Activated CD8-positive, alpha-beta memory T cell treated with anti-CD3 and anti-CD28 coated beads for 36 hours (primary cell): ENCODE measurements around the gene SSTR3. TPM values are rescaled to one million over a fixed set of nuclear protein-coding genes. Genes with fewer than 3 reads are reported as not detected.

ENCODE experiments used
- CTCF ChIA-PET: fragments of 350-600 bp; sonication (Branson Sonifier 250); formaldehyde crosslinking; loops from one replicate; lab custom pipeline; 2021; ENCODE audit warnings: antibody characterized with exemption; lab: Charles Lee
- POLR2A ChIA-PET: fragments of 350-600 bp; sonication (Branson Sonifier 250); formaldehyde crosslinking; loops from one replicate; lab custom pipeline; 2021; ENCODE audit warnings: antibody characterized with exemption; lab: Charles Lee
- total RNA-seq, 2 experiments: library from RNA; stranded (reverse); gene quantifications; one replicate each; pipeline ENCODE4 v1.2.3, GENCODE V29; 2021

The SSTR3 gene
- total RNA-seq, 2 experiments from 2014 or later = 0.46 to 0.65 TPM

- CTCF ChIA-PET = interaction anchor here (0.9 to 9.3 kb wide), 12 partner anchors 8 to 144 kb away, joined by 3 to 119 read pairs (median 4); partner anchors contain the start of gene IL2RB
- POLR2A ChIA-PET = interaction anchor here (0.6 to 9.3 kb wide), 13 partner anchors 11 to 629 kb away, joined by 3 to 161 read pairs (median 5); partner anchors contain the start of genes IL2RB and RAC2
These were observed 49.8 kb downstream of the SSTR3 start for GRCh38 chr22:37162221-37163095.

- CTCF ChIA-PET = interaction anchor here (0.9 to 9.3 kb wide), 7 partner anchors 9 to 82 kb away, joined by 3 to 119 read pairs (median 12); partner anchors contain the start of gene IL2RB
These were observed 50.8 kb downstream of the SSTR3 start for GRCh38 chr22:37161443-37161842.

GRCh38 chr22:37160027-37160426 lies 52.2 kb downstream of the SSTR3 start:
- CTCF ChIA-PET = interaction anchor here (5.0 to 9.3 kb wide), 2 partner anchors 12 to 38 kb away, joined by 79 to 119 read pairs; partner anchors contain the start of gene IL2RB

More at GRCh38 chr22:37161443-37161842, 50.8 kb downstream of the SSTR3 start:
- POLR2A ChIA-PET = interaction anchor here (0.7 to 9.3 kb wide), 3 partner anchors 14 to 184 kb away, joined by 3 to 161 read pairs (median 29); partner anchors contain the start of gene IL2RB

GRCh38 chr22:37158963-37159290 lies 53.4 kb downstream of the SSTR3 start:
- CTCF ChIA-PET = no interaction called here
- POLR2A ChIA-PET = no interaction called here

More at GRCh38 chr22:37160027-37160426, 52.2 kb downstream of the SSTR3 start:
- POLR2A ChIA-PET = interaction anchor here (9.3 kb wide), 1 partner anchor 12 kb away, joined by 161 read pairs; the partner anchor contains the start of gene IL2RB

- ChIA-PET POLR2A (no interaction called here), CTCF (interaction anchor here (0.6 to 1.3 kb wide), 2 partner anchors 103 to 178 kb away, joined by 3 to 4 read pairs; no protein-coding TSS in a partner anchor)
These were observed 54.6 kb downstream of the SSTR3 start for GRCh38 chr22:37157516-37158285.

- ChIA-PET CTCF (interaction anchor here (1.2 to 1.3 kb wide), 2 partner anchors 8 to 104 kb away, joined by 4 read pairs; no protein-coding TSS in a partner anchor), POLR2A (no interaction called here)
These were observed 55.4 kb downstream of the SSTR3 start for GRCh38 chr22:37156686-37157435.

- CTCF ChIA-PET = interaction anchor here (1.2 kb wide), 2 partner anchors 9 to 11 kb away, joined by 3 to 4 read pairs; no protein-coding TSS in a partner anchor
- POLR2A ChIA-PET = interaction anchor here (0.6 kb wide), 1 partner anchor 664 kb away, joined by 3 read pairs; no protein-coding TSS in a partner anchor
These were observed 56.3 kb downstream of the SSTR3 start for GRCh38 chr22:37155971-37156370.

GRCh38 chr22:37154925-37155712 lies 57.2 kb downstream of the SSTR3 start:
- CTCF ChIA-PET = interaction anchor here (0.9 to 1.2 kb wide), 2 partner anchors 8 to 11 kb away, joined by 3 read pairs; no protein-coding TSS in a partner anchor
- POLR2A ChIA-PET = interaction anchor here (0.8 kb wide), 1 partner anchor 9 kb away, joined by 3 read pairs; no protein-coding TSS in a partner anchor

Other genes starting within 250 kb of the SSTR3 start
- gene TST, start 193.0 kb downstream of the SSTR3 start, total RNA-seq = 1 to 10 TPM; 5.0 to 6.0 TPM
- 10 to 100 TPM; 20.6 to 20.9 TPM for gene MPST, start 192.7 kb downstream of the SSTR3 start, total RNA-seq
- 10 to 100 TPM; 32.2 to 40.3 TPM for gene KCTD17, start 160.7 kb downstream of the SSTR3 start, total RNA-seq
- 1 to 10 TPM in 1 of 2 experiments, under 1 TPM in 1; 0.88 to 1.1 TPM for gene TMPRSS6, start 102.8 kb downstream of the SSTR3 start, total RNA-seq
- 100 to 1,000 TPM; 288 to 289 TPM for gene IL2RB, start 62.6 kb downstream of the SSTR3 start, total RNA-seq
- gene C1QTNF6, start 24.2 kb downstream of the SSTR3 start, total RNA-seq = 1 to 10 TPM; 2.9 to 3.4 TPM
- gene RAC2, start 31.8 kb upstream of the SSTR3 start, total RNA-seq = 100 to 1,000 TPM; 498 to 521 TPM
- gene CYTH4, start 70.0 kb upstream of the SSTR3 start, total RNA-seq = 10 to 100 TPM; 16.3 to 16.4 TPM
- gene ELFN2, start 215.0 kb upstream of the SSTR3 start, total RNA-seq = under 1 TPM; 0.04 to 0.06 TPM